Islet precursor cell (in vitro differentiated cells): ENCODE results near the gene CYFIP1.

Experiments used
- DNase-seq: peaks from one replicate; pipeline ENCODE4 v3.0.0-alpha.2; 2018

CYFIP1 gene

DNA sequence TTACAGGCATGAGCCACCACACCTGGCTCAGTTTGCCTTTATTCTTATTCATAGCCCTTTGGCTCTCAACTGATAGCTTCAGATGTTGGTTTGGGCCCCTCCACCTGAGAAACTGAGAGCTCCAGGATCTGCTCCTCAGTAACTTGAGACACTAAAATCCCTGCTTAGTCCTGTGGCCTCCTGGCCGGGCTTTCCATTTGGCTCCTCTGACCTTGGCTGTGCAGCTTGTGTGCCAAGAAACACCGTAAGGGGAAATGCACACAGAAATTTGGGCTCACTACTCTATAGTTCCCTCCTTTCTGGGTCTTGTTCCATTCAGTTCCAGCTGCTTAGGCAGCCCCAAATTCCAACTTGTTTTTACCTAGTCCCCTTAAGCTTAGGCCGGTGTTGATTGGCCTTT lies 116.8 kb downstream of the CYFIP1 start:
- DNase-seq = no peak

DNA sequence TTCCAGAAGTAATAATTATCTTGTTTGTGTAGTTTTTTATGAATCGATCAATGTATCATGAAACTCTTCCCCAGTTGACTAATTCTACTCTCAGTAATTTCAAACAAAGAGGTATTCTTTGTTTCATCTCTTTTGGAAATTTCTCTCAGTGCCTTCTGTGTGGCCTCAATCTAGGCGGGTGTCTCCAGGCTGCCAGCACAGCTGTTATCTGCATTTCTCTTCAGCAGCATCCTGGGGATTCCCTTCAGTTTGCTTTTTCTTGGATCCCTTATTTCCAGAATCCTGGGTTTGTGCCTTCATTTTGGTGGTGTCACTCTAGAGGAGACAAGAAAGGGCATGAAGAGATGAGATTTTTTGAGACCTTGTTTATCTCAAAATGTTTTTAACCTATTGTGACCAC lies 119.0 kb downstream of the CYFIP1 start:
- DNase-seq = no peak

DNA sequence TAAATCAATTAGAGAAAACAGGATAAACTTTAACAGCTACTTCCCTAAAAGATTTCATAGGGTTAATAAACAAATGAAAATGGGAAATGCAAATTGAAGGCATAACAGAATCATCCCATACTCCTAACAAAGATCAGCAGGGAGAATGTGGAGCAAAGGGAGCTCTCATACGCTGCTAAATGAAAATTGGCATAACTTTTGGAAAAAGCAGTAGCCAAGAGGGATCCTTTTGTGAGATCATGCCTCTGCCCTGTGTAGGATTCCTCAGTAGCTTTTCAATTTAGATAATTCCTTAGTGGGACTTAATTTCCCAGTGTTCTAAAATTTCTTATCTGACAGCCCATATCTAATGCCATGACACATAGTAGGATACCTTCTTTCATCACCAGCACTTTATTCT lies 123.5 kb downstream of the CYFIP1 start:
- no peak for DNase-seq

DNA sequence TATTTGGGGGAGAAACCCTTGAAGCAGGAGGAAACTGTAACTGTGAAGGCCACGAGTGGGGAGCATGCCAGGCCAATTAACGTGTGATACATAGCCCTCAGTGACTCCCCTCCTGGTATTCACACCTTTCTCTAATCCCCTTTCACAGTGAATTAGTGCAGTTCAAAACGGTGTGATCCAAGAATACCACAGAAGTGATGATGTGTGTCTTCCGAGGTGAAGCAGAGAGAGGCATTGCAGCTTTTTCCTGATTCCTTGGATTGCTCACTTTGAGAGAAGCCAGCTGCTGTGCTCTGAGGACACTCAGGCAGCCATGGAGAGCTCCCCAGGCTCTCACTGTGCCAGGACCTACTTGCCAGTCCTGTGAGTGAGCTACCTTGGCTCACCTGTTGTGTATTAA lies 124.4 kb downstream of the CYFIP1 start:
- DNase-seq = no peak

DNA sequence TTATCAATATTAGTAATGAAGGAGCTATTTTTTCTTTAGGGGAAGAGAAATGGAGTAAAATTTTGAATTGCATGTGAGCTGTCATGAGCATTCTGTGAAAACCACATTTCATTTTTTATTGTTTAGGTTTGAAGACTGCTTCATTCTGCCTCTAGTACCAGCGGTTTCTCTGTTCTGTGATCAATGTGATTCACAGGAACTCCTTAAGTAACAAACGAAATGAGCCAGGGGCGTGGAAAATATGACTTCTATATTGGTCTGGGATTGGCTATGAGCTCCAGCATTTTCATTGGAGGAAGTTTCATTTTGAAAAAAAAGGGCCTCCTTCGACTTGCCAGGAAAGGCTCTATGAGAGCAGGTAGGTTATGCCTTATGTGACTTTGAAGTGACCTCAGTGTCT lies 128.7 kb downstream of the CYFIP1 start:
- no peak for DNase-seq

DNA sequence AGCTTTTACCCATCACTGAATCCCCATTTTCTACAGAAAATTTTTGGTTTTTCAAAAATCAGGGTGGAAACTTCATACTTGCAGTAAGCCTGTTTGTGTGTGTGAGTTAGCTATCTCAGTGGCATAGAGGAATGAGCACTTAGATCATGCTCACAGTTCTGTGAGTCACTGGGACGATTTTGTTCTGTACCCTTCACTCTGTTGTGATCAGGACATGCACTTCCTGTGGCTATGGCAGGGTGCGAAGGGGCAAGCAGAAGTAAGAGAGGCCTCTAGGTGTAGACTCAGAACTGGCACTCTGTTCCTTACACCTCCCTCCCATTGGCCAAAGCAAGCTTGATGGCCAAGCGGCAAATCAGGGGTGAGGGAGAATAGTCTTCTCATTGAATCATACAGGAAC lies 130.1 kb downstream of the CYFIP1 start:
- DNase-seq = no peak

DNA sequence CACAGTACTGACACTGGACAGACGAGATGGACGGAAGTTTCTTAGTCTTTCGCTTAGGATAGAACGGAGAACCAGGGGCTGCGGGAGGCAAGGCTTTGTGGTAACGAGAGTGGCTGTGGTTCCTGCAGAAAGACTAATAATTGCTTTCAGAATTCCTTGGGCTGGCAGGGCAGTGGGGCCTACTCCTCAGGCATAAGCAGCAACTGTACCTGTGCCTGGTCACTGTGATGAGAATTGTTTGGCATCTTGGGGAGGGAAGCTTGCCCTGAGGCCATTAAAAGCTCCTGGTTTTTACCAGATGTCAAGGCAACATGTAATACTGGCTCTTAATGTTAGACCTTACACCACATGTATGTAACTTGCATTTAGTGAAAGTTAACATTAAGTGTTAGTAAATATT lies 134.1 kb downstream of the CYFIP1 start:
- peak; percentile 94 for DNase-seq

DNA sequence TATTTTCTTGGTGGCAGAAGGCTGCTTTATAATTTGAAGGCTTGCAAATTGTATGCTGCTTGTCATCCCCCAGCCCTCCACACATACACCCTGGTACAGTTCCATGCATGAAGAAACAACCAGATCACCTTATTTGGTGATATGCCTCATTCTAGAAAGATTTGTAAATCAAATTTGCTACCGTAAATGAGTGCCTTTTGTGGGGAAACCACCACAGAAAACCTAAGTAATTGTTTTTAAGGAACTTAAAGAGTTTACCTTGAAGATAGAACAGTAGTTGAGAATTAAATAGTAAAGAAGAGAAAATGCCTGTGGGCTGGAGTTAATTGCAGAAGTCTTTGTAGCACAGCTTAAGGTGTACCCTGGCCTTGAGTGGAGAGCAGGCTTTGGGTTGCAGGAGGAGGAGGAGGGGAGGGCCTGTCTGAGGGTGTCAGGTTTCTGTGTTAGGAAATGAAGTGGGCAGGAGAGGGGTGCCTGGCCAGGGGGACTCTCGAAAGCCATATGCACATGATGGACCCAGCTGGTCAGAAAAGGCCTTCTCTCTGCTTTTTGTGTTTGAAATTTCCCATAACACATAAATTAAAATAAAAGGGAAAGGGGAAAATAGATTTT lies 134.8 kb downstream of the CYFIP1 start:
- DNase-seq = peak; percentile 82

DNA sequence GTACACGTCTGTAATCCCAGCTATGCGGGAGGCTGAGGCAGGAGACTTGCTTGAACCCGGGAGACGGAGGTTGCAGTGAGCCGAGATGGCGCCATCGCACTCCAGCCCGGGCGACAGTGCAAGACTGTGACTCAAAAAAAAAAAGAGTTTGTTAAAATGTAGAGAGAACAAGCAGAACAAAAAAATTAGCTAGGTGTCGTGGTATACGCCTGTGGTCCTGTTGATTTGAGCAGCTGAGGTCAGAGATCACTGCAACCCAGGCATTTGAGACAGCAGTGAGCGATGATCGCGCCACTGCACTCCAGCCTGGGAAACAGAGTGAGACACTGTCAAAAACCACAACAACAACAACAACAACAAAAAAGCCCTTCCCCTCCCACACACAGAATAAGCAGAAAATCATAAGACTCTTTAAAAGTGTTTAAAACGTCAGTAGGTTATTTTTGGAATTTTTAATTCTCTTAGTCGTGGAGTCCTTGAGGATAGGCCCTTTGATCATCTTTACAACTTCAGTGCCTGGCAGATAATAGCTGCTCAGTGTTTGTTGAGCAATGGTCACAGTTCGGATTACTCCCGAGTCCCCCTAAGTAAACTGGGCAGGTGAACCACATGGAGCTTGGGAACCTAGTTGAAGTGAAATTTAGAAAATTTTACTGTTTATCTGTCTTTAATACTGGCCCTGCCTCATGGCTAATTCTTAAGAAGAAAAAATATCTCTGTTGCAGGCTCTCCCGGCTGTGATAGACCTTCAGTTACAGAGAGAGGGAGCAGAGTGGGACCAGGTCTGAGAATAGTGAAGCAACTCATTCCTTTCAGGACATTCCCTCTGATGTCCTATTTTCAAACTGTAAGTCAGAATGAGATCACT lies 135.5 kb downstream of the CYFIP1 start:
- DNase-seq = no peak

DNA sequence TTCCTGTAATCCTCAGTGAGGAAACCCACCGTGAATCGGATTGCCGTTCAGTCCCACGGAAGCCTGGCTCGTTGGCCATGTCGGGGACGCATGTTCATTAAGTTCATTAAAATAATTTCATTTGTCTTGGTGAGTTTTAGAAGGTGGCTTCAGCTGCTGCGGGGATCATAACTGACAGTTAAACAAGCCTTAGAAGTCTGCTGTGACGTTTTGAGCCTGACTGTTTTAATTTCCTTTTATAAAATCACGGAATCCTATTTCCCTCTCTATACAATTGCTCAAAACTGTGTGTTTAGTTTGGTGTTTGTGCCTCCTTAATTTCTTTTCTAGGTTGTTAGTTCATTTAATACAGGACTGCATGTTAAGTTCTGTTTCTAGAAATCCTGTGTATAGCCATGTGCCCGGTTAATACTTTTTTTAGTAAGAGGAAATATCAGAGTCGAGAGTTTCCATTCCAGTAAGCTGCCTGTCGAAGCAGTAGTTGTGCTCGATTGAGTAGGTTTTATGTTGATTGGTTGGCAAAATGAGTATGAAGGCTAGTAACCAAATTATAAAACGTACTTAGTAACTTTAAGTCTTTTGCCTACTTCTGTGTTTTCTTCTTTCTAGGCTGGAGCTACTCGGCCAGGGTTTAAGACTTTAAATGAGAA lies 141.0 kb downstream of the CYFIP1 start:
- no peak for DNase-seq

DNA sequence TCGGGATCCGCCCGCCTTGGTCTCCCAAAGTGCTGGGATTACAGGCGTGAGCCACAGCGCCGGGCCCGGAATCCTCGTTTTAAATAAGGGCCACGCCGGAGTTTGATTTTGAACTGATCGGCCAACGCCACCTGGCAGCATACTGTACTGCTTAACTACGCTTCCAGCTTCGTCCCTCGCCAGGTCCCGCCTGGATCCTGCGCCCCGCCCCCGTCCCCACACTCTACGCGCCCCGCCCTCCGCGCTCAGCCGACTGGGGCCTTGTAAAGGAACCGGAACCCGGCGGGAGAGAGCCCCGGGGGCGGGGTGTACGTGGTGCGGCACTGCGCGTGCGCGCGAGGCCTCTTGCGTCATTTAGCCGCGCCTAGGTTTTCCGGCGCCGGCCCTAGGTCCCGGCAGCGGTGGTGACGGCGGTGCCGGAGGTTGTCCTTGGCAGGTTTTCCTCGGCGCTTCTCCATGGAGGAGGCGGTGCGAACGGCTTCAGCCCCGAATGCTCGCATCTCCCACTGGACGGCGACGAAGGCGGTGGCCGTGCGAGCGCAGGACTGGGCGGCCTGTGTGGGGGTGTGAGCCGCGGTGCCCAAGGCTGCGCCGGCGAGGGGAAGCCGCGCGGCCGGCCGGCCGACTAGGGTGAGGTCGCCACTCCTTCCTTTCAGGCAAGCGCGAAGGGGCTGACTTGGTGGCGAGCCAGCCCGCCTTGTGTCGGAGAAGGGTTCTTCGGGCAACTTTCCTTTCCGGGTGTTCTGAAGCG lies 141.7 kb downstream of the CYFIP1 start, which contains the start of gene NIPA2:
TSS of gene NIPA2 (plus strand) at position 375 of the 751 bp plus-strand sequence. CDS start 13,066 bp downstream, outside the sequence.
- peak; percentile 99 for DNase-seq

DNA sequence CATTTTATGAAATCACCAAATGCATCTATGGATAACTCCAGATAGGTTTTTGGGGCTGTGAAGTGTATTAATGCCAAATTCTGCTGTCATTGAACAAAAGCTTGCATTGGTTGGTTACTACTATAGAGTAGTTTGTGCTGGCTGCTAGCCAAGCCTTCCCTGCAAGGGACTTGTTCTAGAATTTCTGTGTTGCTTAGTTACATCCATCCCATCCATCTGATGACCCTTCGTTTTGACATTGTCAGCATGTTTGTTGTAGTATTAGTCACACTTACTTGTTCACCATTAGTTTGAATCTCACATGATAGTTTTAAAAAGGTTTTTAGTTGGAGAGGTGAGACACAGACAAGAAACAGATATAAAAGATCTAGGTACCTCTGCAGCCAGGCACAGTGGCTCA lies 148.7 kb downstream of the CYFIP1 start:
- DNase-seq = no peak

DNA sequence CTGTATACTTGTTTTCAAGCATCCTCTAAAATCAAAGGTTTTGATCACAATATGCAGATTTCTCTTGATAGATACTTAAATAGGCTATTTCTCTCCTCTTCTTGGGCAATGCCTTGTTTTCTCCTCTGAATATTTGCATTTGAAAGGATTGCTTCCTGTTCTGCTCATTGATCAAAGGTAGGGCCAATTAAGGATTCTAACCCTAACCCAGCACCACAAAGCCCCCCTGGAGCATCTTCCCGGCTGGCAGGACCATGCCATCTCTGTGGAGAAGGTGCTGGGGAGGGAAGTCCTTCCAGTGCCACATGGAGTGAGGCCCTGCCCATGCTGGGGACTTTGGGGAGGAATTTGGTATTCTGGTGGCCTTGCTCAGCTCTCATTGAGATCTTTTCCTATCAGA lies 153.0 kb downstream of the CYFIP1 start:
- no peak for DNase-seq

DNA sequence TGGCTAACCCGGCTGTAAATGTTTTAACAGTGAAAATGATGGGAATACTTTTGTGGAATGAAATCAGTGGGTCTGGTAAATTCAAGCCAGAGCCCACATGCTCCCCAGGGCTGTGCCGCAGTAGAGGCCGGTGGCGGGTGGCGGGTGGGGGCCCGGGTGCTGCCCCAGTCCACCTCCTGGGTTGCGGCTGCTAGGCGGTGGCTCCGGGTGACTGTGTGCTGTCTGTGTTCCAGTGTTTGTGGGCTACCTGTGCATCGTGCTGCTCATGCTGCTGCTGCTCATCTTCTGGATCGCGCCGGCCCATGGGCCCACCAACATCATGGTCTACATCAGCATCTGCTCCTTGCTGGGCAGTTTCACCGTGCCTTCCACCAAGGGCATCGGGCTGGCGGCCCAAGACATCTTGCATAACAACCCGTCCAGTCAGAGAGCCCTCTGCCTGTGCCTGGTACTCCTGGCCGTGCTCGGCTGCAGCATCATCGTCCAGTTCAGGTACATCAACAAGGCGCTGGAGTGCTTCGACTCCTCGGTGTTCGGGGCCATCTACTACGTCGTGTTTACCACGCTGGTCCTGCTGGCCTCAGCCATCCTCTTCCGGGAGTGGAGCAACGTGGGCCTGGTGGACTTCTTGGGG lies 156.6 kb downstream of the CYFIP1 start:
- DNase-seq = no peak

DNA sequence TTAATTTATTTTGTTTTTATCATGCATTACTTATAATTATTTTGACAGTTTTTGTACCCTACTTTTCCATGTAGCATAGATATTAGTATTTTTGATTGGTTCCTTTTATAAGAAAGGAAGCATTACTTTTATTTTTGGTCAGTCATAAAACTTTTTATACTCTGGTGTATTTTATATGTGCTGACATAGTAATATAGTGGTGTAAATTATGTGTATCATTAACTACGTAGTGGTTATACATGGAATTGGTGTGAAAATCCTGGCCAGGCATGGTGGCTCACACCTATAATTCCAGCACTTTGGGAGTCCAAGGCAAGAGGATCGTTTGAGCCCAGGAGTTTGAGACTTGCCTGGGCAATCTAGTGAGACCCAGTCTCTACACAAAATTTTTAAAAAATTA lies 160.5 kb downstream of the CYFIP1 start:
- no peak for DNase-seq
